22Rv1 (cell line): ENCODE measurements around the gene PAIP2.
"Not testable (repeated sequence)": the region's sequence is repeated elsewhere in the genome, so short reads cannot be mapped to it uniquely, and the experiment has no call there.

Experiments used
- H3K27ac ChIP-seq: fragments of 450-650 bp; 2 replicates; pipeline ENCODE4 v1.5.1; 2017
- ZFX ChIP-seq: fragments of 450-650 bp; IDR thresholded peaks from 2 replicates; pipeline ENCODE4 v1.6.1; 2017; ENCODE audit warnings: antibody characterized with exemption, borderline replicate concordance
- TF ChIP-seq, protein P1 (sequence below): fragments of 450-650 bp; IDR thresholded peaks from 2 replicates; pipeline ENCODE4 v1.5.1; 2017; ENCODE audit warnings: mild to moderate bottlenecking

PAIP2 gene

GRCh38 chr5:139403787-139404483 is 62.3 kb downstream of the PAIP2 start, which contains the start of gene SPATA24:
TSS of gene SPATA24 (minus strand) at chr5:139404089. CDS start at chr5:139404060, 29 bp downstream.
- no peak for TF ChIP-seq ZFX
- TF ChIP-seq, protein P1, sequence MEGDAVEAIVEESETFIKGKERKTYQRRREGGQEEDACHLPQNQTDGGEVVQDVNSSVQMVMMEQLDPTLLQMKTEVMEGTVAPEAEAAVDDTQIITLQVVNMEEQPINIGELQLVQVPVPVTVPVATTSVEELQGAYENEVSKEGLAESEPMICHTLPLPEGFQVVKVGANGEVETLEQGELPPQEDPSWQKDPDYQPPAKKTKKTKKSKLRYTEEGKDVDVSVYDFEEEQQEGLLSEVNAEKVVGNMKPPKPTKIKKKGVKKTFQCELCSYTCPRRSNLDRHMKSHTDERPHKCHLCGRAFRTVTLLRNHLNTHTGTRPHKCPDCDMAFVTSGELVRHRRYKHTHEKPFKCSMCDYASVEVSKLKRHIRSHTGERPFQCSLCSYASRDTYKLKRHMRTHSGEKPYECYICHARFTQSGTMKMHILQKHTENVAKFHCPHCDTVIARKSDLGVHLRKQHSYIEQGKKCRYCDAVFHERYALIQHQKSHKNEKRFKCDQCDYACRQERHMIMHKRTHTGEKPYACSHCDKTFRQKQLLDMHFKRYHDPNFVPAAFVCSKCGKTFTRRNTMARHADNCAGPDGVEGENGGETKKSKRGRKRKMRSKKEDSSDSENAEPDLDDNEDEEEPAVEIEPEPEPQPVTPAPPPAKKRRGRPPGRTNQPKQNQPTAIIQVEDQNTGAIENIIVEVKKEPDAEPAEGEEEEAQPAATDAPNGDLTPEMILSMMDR: no peak
- H3K27ac ChIP-seq: peak within 1 kb of the TSS; percentile 90

DNA sequence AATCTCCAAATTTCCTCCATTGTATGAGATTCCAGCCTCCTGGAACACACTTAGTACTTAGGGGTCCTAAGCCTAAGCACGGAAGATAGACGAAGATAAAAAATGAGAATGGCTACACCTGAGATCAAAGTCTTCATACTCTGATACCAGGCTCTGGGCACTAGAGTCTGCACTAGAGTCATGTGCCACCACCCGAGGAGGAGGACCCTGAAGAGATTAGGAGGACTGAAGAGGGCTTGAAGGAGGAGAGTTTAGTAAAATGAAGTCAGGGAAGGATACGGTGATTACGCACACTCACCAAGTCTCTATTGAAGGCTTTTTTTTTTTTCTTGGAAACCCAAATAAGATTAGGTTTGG is 62.8 kb downstream of the PAIP2 start:
- peak overlapping the region; percentile 90 for H3K27ac ChIP-seq

DNA sequence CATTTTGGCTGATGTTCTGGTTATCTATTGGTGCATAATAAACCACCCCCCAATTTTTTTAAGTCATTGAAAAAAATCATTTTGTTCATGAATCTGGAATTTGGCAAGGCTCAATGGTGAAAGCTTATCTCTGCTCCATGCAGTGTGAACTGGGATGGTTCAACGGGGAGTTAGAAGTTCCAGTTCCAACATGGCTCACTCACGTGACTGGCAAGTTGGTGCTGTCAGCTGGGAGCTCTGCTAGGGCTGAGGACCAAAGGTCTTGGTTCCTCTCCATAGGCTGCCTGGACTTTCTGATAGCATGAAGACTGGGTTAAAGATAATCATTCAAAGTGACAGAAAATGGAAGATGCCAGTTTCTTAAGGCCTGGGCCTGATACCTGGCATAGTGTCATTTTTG is 65.3 kb downstream of the PAIP2 start:
- TF ChIP-seq, protein P1: no peak
- no peak for TF ChIP-seq ZFX
- no peak overlapping the region for H3K27ac ChIP-seq

More for the DNA sequence above, 62.8 kb downstream of the PAIP2 start:
- TF ChIP-seq ZFX: no peak
- TF ChIP-seq, protein P1: no peak

DNA sequence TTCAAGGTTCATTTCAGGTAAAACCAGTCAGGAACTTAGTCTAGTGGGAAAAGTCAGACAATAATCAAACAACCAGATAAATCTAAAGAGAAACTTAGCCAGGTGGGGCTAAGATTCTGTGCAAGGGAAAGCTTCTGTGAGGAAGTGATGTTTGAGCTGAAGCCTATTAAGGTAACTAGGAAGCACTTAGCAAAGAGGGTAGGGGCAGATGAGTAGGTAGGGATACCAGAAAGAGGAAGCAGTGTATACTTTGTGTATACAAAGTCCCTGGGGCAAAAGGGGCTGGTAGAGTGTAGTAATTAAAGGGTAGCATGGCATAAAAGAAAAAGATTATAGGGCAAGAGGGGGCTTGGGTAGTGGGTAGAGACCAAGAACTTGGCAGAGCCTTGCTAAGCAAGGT is 65.9 kb downstream of the PAIP2 start:
- H3K27ac ChIP-seq: no peak overlapping the region
- TF ChIP-seq, protein P1: no peak
- no peak for TF ChIP-seq ZFX

- no peak for TF ChIP-seq ZFX
- TF ChIP-seq, protein P1: no peak
- H3K27ac ChIP-seq: no peak overlapping the region
These were observed 66.5 kb downstream of the PAIP2 start for GRCh38 chr5:139408191-139408590.

- H3K27ac ChIP-seq: not testable (repeated sequence)
These were observed 67.5 kb downstream of the PAIP2 start for GRCh38 chr5:139409116-139409515.

DNA sequence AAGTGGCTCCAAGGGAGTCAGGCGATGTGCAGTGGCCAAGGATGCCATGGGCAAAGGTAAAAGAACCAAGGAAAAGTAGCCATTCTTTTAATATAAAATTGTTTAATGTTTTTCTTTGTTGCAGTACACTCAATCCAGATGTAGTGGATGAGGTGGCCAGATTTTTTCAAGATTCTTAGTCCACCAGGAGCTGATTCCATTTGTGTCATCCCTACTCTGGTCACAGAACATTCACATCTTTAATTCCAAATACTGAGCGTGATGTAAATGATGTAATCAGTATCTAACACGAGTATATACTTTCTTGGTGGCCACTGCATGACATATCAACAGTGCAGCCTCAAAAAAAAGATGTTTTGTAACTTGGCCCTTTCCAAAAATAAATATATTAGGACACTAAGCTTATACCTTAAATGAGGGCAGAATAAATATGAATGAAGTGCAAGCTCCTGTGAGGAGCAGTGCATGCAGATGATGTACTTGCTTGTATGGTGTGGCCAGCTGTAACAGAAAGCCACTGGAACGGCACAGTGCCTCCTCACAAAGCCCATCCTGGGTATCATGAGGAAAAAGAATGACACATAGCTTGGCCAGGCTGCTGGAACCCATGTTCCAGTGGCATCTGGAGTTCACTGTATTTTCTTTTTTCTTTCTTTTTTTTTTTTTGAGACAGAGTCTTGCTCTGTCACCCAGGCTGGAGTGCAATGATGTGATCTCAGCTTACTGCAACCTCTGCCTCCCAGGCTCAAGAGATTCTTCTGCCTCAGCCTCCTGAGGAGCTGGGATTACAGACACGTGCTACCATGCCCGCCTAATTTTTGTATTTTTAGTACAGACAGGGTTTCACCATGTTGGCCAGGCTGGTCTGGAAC is 68.7 kb downstream of the PAIP2 start:
- no peak overlapping the region for H3K27ac ChIP-seq
- no peak for TF ChIP-seq ZFX
- TF ChIP-seq, protein P1: no peak
